ENCODE data around the gene LEFTY1. TPM values are rescaled to one million over a fixed set of nuclear protein-coding genes. Genes with fewer than 3 reads are reported as not detected.

The LEFTY1 gene
- total and polyA plus RNA-seq, 9 of the 15 experiments (the other 6 are each of a cell fraction or from before 2014, with no cell fraction given), result 0.07 to 0.24 (median 0.17) TPM; not detected in 5

DNA sequence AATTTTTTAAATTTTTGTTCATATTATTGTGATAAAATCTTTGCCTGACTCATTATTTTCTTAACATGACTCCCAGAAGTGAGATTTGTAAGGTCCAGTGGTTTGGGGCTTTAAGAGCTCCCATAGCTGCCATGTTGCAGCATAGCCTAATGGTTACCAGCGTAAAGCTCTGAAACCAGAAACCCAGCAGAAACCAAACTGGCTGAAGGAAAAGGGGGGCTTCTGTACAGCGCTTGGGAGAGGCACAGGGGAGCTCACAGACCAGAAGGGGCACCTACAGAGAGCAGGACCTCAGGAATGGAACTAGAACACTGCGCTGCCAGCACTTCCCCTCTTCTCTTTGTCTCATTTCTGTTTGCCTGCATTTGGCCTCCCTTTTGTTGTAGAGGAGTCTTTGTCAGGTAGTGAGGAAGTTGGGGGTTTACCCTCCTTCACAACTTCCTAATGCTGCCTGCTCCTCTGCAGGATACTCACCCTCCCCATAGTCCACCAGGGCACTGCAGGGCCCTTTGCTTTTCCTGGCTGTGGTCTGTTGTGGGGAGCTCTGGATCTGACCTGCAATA lies 37.7 kb upstream of the LEFTY1 start (continued):
- TF ChIP-seq ETV1 (tag; conservative IDR thresholded peaks at IDR 0.05; ENCODE audit: low read depth), result 0 out of 2 replicates have a peak, but pooled peaks have one; percentile 8
- TF ChIP-seq, protein P1, sequence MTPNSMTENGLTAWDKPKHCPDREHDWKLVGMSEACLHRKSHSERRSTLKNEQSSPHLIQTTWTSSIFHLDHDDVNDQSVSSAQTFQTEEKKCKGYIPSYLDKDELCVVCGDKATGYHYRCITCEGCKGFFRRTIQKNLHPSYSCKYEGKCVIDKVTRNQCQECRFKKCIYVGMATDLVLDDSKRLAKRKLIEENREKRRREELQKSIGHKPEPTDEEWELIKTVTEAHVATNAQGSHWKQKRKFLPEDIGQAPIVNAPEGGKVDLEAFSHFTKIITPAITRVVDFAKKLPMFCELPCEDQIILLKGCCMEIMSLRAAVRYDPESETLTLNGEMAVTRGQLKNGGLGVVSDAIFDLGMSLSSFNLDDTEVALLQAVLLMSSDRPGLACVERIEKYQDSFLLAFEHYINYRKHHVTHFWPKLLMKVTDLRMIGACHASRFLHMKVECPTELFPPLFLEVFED (CRISPR knock-in tag; conservative IDR thresholded peaks at IDR 0.05), result 0 out of 2 replicates have a peak, but pooled peaks have one; percentile 14
- no peak for TF ChIP-seq POLR3A (IDR thresholded peaks at IDR 0.05; ENCODE audit: borderline replicate concordance, extremely low read depth, insufficient read depth, insufficient read length)
- TF ChIP-seq, protein P2, sequence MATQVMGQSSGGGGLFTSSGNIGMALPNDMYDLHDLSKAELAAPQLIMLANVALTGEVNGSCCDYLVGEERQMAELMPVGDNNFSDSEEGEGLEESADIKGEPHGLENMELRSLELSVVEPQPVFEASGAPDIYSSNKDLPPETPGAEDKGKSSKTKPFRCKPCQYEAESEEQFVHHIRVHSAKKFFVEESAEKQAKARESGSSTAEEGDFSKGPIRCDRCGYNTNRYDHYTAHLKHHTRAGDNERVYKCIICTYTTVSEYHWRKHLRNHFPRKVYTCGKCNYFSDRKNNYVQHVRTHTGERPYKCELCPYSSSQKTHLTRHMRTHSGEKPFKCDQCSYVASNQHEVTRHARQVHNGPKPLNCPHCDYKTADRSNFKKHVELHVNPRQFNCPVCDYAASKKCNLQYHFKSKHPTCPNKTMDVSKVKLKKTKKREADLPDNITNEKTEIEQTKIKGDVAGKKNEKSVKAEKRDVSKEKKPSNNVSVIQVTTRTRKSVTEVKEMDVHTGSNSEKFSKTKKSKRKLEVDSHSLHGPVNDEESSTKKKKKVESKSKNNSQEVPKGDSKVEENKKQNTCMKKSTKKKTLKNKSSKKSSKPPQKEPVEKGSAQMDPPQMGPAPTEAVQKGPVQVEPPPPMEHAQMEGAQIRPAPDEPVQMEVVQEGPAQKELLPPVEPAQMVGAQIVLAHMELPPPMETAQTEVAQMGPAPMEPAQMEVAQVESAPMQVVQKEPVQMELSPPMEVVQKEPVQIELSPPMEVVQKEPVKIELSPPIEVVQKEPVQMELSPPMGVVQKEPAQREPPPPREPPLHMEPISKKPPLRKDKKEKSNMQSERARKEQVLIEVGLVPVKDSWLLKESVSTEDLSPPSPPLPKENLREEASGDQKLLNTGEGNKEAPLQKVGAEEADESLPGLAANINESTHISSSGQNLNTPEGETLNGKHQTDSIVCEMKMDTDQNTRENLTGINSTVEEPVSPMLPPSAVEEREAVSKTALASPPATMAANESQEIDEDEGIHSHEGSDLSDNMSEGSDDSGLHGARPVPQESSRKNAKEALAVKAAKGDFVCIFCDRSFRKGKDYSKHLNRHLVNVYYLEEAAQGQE (IDR thresholded peaks at IDR 0.05; ENCODE audit: borderline replicate concordance), result no peak
- TF ChIP-seq, protein P2 (CRISPR knock-in tag; IDR thresholded peaks at IDR 0.05; ENCODE audit: low read depth), result peak; percentile 58; the same call in 1 of the 2 replicates
- TF ChIP-seq, protein P3, sequence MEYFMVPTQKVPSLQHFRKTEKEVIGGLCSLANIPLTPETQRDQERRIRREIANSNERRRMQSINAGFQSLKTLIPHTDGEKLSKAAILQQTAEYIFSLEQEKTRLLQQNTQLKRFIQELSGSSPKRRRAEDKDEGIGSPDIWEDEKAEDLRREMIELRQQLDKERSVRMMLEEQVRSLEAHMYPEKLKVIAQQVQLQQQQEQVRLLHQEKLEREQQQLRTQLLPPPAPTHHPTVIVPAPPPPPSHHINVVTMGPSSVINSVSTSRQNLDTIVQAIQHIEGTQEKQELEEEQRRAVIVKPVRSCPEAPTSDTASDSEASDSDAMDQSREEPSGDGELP (CRISPR knock-in tag; IDR thresholded peaks at IDR 0.05; ENCODE audit: borderline replicate concordance), result 0 out of 2 replicates have a peak, but pooled peaks have one; percentile 25
- TF ChIP-seq WHSC1 (IDR thresholded peaks at IDR 0.05; ENCODE audit: low read length), result peak; percentile 17
- 0 out of 2 replicates have a peak, but pooled peaks have one; percentile 49 for TF ChIP-seq ZNF197 (CRISPR knock-in tag; IDR thresholded peaks at IDR 0.05; ENCODE audit: low read depth)
- TF ChIP-seq CXXC5 (CRISPR knock-in tag; IDR thresholded peaks at IDR 0.05), result peak; percentile 40; the same call in 1 of the 2 replicates
- no peak for TF ChIP-seq NR2C1 (IDR thresholded peaks at IDR 0.05)
- TF ChIP-seq NR2C1 (tag; IDR thresholded peaks at IDR 0.05), result peak; percentile 35; the same call in 1 of the 2 replicates
- TF ChIP-seq NFE2 (IDR thresholded peaks at IDR 0.05; ENCODE audit: low read depth), result 0 out of 2 replicates have a peak, but pooled peaks have one; percentile 26
- TF ChIP-seq, protein P4, sequence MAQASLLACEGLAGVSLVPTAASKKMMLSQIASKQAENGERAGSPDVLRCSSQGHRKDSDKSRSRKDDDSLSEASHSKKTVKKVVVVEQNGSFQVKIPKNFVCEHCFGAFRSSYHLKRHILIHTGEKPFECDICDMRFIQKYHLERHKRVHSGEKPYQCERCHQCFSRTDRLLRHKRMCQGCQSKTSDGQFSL (CRISPR knock-in tag; IDR thresholded peaks at IDR 0.05), result no peak
- TF ChIP-seq, protein P4 (tag; IDR thresholded peaks at IDR 0.05), result 0 out of 4 replicates have a peak, but pooled peaks of 1 of the 2 experiments have one; percentile 42
- 0 out of 2 replicates have a peak, but pooled peaks have one; percentile 45 for TF ChIP-seq SP1 (CRISPR knock-in tag; IDR thresholded peaks at IDR 0.05)

Data from K562 (cell line).